Loucy (cell line): Measurements from ENCODE around the gene MRTFB.

Experiments used
- CTCF ChIP-seq: fragments of 200-600 bp; sonication (generic); conservative IDR thresholded peaks from 2 replicates; pipeline ENCODE4 v1.5.1; 2014; ENCODE audit warnings: mild to moderate bottlenecking, antibody characterized with exemption, low read length
- EZH2phosphoT487 ChIP-seq: fragments of 200-600 bp; IDR thresholded peaks from 2 replicates; pipeline ENCODE4 v1.6.1; 2018; ENCODE audit warnings: antibody characterized with exemption, mild to moderate bottlenecking, moderate library complexity, borderline replicate concordance

GRCh38 chr16:14205666-14206065 is 134.5 kb downstream of the MRTFB start:
- TF ChIP-seq CTCF (no peak), EZH2phosphoT487 (no peak)
